ENCODE results near the gene DOCK10. TPM values are rescaled to one million over a fixed set of nuclear protein-coding genes. Genes with fewer than 3 reads are reported as not detected.
"Not testable (repeated sequence)": the region's sequence is repeated elsewhere in the genome, so short reads cannot be mapped to it uniquely, and the experiment has no call there.

The DOCK10 gene
- total RNA-seq: 16.0 TPM
- long read RNA-seq, partial matches to known transcripts: 4 of 9 reads
- long read RNA-seq, other reads (novel, unspliced or antisense): 5 of 9 reads

DNA sequence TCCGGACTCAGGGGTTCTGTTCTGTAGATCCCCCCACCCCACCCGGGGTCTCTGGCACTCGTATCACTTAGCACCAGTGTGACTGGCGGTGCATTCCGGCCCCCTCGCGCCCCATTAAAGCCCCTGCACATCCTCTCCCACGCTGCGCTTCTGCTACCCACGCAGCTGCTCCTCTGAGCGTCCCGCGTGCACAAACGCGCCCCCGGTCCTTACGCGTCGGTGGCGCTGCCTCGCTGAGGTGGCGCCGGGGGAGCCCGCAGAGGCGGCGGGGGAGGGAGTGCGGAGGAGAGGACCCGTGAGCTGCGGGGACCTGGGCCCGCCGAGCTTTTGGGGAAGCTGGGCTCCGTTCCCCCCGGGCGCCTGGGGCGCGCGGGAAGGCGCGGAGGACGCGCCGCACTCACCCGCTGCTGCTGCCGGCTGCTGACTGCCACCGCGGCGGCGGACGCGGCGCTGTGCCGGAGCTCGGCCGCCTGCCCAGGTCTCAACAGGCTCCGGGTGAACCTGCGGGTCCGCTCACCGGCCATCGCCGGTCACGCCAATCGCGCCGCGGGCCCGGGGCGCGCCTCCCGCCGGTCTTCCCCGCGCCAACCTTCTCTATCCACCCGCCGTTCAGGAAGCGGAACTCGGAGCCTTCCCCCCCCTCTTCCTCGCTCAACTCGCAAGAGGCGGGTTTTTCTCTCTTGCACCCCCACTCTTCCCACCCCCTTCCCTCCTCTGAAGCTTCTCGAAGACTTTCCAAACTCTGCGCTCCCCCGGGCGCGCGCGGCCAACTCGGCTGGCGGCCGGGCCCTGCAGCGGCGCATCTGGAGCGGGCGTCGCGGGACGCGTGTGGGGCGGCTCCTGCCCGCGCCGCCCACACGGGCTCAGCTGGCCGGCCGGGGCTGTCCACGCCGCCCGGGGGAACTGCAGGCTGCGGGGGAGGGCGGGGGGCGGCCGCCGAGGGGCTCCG is at the start of gene DOCK10:
TSS of gene DOCK10 (minus strand) at position 618 of the 949 bp plus-strand sequence. CDS start at position 524, 94 bp downstream.
- DNase-seq (ENCODE audit: low spot score): no peak

DNA sequence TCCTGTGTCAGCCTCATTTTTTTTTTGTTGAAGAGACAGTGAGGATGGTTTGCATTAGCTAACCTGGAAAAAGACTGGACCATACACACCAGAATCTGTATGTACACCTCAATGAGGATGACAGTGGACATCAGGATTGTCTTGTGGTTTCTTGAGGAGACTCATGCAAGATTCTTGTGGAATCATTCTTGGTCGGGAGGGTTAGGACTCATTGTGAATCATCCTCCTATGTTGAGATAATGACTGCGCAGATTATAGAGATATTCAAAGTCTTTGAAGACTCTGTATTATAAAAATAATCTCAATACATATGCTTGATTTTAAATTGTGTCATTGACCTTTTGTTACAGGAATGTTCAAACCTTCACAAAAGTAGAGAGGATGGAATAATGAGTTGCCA is 49.1 kb upstream of the DOCK10 start:
- no peak for DNase-seq (ENCODE audit: low spot score)

DNA sequence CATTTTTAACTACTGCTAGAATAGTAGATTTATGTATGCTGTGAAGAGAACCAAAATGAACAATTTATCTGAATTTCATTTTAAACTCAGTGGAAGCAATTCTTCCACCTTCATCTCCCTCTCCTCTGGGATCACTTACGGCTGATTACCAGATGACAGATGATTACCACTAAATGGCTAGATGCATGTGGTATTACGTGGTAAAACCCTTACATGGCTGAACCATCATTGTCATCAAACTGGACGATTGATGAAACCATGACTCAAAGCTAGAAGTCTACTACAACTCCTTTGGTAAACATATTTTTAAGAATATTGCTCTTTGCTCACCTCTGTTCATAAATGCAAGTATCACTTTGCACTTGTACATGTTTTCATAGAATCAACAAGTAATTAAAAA is 48.5 kb upstream of the DOCK10 start:
- DNase-seq (ENCODE audit: low spot score): no peak

DNA sequence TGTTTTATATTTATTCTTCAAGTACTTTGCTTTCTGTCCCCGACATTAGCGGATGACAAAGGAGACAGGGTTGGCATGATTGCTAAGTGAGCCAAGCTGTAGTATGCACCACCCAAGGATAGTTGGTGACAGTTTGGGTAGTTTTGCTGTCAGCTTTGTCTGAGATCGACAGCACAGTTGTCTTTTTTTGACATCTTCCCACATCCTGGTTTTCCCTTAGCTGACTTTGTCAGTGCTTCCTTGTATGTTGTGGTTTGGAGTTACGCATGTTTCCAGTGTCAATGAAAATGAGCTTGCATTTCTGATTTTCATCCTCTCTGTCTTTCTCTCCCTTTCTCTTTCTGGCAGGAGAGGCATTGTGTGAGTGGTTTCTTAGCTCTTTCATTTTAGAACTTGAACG is 44.6 kb upstream of the DOCK10 start:
- no peak for DNase-seq (ENCODE audit: low spot score)

DNA sequence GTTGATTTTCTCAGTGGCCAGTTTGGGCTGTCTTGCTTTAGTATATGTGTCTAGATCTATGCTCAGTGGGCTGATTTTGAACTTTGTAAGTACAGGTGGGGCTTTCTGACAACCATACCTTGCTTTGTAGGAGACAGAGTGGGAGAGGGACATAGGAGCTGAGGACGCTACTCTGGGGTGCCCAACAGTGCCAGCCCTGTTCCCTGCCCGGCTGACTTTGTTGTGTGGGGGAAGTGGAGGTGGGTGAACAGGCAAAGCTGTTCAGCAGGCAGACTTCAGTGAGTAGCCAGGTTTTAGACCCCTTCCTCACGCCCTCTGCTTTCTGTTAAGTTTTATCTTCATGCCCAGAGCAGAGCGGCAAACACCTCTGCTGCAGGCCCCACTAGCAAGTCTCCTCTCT is 44.2 kb upstream of the DOCK10 start:
- DNase-seq (ENCODE audit: low spot score): no peak

DNA sequence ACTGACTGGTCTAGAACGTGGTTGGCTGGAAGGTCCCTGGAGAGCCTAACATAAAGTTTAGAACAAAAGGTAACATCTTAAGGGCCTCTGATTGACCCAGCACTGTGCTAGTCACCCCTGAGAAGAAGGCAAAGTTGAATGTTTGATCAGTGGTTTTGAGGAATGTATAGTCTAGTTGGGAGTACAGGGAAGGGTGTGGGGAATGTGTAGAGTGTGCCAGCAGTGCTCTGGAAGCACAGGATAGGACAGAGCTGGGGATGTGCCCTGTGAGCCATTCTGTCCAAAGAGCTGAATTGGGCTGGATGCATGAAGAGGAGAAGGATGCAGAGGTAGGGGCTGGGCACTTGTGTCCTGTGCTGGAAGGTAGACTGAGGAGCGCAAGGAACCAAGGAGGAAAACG is 41.0 kb upstream of the DOCK10 start:
- no peak for DNase-seq (ENCODE audit: low spot score)

DNA sequence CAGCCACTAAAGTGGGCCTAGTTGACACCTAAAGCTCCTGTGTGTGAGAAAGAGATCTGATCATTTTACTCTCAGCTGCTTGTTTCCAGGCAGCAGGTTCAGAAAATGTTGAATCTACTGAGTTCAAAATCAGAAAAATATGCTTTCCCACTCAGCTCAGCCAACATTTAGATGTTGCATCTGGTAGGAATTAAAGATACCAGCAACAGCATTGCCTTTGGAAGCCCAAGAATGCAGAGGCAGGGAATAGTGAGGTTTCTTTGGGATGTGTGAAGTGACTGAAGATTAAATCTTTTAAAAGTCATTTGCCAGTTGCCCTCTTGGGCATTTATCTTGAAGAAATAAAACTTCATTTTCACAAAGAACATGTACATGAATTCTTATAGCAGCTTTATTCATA is 33.9 kb upstream of the DOCK10 start:
- no peak for DNase-seq (ENCODE audit: low spot score)

DNA sequence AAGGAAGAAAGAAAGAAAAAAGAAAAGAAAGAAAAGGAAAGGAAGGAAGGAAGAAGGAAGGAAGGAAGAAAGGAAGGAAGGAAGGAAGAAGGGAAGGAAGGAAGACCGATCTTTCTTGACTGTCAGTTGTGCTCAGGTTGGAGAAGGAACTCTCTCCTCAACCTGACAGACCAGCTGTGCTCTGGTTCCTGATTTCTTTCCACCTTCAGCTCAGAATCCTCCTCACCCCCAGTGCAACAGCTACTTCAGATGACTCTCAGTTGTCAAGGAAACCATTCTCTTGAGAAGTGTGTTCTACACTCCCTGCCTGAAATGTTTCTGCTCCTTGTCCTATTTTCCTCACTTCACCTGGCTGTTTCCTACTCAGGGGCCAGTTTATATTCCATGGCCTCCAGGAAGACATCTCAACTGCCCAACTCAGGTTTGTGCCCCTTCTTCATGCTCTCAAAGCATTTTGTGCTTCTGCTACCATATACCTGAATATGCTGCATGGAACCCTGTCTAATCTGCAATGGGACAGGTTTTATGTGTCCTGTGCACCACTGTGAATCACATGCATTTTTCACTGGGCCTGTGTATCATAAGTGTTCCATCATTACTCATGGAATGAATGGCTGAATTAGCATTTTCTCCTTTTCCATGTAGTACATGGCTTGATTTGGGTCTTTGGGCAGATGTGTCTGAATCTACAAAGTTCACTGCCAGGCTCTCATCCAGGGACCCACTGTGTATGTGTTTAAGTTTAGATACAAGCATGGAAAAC is 32.8 kb upstream of the DOCK10 start:
- DNase-seq (ENCODE audit: low spot score): no peak

DNA sequence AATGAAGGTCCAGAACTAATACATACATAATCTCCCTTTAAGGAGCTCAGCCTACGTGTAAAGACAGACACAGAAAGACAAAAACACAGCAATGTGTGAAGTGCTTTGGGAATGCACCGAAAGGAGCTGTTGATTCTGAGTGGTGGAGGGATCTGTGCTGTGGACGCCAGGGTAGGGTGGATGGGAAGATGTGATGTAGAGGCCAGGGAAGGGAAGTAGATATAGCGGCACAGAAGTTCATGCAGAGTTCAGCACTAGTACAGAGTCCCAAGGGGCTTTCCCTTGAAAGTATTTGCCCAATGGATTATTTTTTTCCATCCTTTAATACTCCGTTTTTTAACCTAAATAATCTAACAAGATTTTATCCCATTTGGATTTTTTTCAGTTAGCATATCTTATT is 32.1 kb upstream of the DOCK10 start:
- no peak for DNase-seq (ENCODE audit: low spot score)

DNA sequence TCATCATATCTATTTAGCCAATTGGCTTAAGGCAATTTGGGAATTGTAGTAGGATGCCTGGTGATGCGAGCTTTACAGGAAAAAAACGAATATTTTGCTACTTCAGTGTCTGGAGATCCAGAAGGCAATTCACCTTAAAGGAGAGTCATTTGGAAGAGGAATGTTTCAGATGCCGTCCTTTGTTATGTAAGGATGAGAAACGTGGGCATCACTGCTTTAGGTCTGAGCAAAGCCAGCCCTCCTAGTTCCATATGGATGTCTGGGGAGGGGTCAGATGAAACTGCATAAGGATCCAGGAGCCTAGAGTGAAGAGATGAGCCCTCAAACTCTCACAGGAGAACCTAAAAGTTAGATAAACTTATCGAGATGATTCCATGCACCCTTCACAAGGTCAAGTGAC is 30.9 kb upstream of the DOCK10 start:
- no peak for DNase-seq (ENCODE audit: low spot score)

DNA sequence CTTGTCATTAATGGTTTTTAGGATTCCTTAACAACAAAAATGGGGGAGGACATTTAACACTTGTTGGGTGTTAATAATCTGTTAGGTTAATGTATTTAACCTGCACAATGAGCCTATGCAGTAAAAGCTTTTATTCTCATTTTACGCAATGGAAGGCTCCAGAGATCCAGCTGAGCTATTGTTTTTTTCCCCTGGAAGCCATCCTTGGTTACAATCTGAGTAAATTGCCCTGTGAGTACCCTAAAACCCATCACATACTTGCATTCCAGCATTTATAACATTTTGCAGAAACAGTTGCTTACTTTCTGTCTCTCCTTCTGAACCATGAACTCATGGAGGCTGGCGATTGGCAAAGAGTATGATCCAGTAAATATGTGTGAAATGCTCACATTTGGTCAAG is 30.2 kb upstream of the DOCK10 start:
- DNase-seq (ENCODE audit: low spot score): no peak

DNA sequence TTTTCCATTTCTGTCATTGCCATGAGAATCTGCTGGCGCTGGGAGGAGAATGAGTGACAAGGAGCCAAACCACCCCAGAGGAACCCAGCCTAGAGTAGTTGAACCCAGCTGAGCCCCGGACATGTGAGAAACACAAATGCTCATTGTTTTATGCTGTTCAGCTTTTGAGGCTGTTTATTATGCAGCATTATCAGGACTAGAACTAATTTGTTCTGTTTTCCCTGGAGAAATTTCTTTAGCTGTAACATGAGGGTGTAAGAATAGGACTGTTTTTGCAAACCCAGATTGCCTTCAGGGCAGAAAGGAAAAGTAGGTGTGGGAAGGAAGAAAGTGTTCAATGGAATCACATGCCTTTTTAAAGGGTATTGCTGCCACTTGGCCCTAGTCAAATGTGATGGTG is 28.5 kb upstream of the DOCK10 start:
- no peak for DNase-seq (ENCODE audit: low spot score)

DNA sequence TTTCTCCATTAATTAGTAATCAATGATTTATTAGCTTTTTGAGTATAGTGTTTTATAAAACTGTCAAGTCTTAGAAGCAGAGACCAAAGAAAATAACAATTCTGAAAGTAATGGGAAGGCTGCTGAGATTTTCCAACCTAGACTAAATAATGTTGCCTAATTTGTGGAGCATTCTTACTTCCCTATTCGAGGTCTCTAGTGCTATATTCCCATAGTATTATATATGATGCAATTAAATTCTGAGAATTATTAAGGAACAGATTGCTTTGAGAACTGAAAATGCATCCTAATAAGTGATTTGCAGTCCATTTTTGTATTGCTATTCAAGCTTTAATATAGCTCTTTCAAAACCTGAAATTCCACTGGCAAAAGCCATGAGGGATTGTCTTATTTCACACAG is 27.7 kb upstream of the DOCK10 start:
- no peak for DNase-seq (ENCODE audit: low spot score)

DNA sequence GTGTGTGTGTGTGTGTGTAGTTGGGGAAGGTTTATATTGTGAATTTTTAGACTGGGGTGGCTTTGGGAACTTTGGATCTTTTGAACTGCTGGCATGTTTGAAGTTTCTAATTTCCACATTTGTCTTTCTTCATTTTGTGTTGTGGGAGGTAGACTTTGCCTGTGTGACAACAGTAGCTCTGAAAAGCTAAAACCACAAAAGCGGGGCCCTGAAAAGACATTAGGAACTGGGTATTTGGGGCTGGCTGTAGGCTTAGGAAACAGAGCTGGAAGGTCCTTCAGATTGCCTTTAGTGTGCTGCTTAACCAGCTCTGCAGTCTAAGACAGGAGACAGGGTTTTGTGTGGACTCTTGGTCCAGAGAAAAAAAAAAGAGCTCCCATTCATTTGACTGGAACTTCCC is 27.2 kb upstream of the DOCK10 start:
- no peak for DNase-seq (ENCODE audit: low spot score)

DNA sequence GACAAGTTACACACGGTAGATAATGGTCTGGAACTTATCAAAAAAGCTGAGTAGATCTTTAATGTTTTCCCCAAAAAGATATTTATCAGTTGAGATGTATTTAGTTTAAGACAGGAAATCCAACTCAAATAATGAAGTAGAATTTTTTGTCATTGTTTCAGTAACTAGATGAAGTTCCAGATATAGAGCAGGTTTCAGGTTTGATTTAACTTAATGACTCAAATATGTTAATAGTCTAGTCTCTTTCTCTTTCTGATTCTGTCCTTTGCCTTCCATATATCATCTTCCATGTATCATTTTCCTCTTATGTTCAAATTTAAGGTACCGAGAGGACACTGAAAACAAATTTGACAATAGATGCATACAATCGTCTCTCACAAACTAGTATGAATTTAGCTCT is 23.6 kb upstream of the DOCK10 start:
- DNase-seq (ENCODE audit: low spot score): no peak

DNA sequence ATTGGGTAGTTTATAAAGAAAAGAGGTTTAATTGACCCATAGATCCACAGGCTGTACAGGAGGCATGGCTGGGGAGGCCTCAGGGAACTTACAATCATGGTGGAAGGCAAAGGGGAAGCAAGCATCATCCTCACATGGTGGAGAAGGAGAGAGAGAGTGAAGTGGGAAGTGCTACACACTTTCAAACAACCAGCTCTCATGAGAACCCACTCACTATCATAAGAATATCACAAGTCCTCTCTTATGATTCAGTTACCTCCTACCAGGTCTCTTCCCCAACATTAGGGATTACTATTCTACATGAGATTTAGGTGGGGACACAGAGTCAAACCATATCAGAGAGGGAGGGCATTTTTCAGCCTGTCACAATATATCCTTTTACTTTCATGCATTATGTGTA is 22.7 kb upstream of the DOCK10 start:
- no peak for DNase-seq (ENCODE audit: low spot score)

DNA sequence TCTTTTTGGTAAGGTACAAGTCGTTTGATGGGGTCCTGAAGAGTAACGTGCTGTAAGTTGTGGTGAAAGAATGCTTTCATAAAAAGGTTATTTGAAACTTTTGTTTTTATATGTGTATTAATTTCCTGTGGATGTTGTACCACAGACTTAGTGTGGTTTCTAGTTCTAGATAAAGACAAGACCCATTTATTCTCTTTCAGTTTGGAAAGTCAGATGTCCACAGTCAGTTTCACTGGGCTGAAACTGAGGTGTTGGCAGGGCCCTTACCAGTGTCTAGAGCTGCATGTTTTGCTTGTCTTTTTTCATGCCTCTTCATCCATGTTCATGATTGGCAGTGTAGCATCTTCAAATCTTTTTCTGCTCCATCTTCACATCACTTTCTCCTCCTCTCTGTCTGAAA is 22.1 kb upstream of the DOCK10 start:
- no peak for DNase-seq (ENCODE audit: low spot score)

DNA sequence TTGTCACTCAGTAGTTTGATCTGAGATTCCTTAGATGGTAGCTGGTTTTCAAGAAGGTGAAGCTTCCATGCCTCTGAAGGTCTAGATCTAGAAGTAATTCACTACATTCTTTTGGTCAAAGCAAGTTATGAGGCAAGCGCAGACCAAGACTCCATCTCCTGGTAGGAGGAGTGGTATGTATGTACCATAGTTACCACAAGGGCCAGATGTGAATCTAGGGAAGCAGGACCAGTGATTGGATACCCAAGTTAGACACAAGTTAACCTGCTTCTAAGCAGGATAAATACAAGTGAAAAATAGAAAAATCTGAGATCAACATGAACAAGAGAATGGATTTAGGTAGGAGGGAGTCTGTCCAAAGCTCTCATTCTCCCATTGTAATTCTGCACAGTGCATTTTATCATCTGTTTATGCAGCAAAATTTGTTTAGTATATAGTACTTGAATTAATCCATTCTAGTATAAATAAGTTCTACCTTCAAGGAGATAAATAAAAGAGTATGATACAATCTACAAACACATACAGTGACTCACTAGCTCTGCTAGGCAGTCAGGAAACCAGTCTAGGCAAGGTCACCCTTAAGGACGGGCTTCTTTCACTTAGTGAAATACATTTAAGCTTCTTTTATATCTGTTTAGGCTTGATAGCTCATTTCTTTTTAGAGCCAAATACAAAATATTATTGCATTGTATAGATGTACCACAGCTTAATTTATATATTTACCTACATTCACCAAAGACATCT is 14.2 kb upstream of the DOCK10 start:
- no peak for DNase-seq (ENCODE audit: low spot score)

DNA sequence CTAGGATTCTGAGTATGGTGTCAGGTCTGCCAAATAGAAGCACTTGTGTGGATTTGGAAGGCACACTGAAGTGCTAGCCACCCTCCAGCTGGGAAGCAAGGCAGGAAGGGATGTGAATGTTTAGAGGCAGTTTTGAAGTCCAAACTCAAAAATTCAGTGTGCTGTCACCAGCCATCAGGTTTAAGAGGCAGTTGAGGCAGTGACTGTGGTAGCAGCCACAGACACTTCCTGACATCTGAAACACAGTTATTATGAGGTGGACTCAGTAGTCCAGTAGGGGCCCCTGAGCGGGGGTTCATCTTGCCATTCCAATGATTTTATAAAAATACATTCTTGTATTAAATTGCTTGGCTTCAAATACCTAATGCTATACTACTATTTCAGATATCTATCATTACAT is 13.4 kb upstream of the DOCK10 start:
- DNase-seq (ENCODE audit: low spot score): no peak

DNA sequence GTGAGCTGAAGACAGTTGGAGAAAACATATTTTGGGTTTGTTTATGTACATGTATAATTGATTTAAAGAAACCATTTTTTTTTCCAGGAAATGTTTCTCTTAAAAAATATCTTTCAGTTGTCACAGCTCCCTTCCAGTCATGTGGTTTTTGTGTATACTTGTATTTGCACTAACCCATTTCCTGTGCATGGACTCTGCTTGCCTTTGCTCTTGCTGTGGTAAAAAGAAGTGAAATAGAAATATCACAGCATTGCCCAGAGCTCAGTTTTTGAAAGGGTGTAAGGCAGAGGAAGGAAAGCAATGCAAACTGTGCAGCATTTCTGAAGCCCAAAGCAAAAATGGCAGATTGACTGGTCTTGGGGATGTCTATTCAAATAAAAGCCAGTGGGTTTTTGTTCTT is 10.4 kb upstream of the DOCK10 start:
- no peak for DNase-seq (ENCODE audit: low spot score)

DNA sequence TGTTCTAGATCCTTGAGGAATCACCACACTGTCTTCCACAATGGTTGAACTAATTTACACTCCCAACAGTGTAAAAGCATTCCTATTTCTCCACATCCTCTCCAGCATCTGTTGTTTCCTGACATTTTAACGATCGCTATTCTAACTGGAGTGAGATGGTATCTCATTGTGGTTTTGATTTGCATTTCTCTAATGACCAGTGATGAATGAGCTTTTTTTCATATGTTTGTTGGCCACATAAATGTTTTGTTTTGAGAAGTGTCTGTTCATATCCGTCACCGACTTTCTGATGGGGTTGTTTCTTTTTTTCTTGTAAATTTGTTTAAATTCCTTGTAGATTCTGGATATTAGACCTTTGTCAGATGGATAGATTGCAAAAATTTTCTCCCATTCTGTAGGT is 5.2 kb upstream of the DOCK10 start:
- not testable (repeated sequence) for DNase-seq (ENCODE audit: low spot score)

DNA sequence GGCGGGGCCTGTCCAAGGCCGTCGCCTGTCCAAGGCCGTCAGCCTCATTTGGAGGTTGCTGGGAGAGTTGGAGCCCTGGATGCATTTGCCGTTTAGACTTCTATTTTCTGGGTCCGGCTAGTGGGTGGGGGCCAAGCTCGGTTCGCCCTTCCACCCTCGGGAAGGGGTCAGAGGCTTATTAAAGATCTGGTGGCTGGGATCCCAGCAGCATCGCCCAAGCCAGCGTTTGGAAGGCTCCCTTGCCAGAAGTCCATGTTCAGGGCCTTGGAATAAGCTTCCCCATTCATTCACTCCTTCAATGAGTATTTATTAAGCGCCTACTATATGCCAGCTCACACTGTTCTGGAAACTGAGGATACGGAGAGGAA is 516 bp upstream of the DOCK10 start:
- no peak for DNase-seq (ENCODE audit: low spot score)

Data from mesenteric fat pad (tissue), 1 donor.